ENCODE measurements around the gene GANAB. TPM values are rescaled to one million over a fixed set of nuclear protein-coding genes. Genes with fewer than 3 reads are reported as not detected.

The GANAB gene
- total and polyA plus RNA-seq, 2 donors (not counting 1 experiment from before 2014, with no cell fraction given): 279 to 328 TPM

DNA sequence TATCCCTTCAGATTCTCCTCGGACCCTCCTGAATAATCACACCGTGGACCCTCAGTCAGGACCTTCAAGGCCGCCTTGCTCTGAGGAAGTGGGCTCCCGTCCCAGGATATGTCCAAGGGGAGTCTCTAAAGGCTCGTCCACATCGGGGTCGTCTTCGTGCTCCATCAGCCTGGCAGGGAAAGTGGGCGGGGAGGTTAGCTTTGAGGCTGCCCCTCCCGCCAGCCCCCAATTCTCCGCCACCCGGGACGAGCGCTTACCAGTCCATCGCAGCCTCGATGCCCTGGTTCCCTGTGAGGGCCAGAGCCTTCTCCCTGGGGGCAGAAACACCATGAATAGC lies 32.0 kb upstream of the GANAB start:
- peak overlapping the region; percentile 74 to 88 (median 82) for H3K4me3 ChIP-seq (replicated peaks in 1 of 4; ENCODE audit: control extremely low read depth in 1 of 4, insufficient read depth in 1 of 4, low read depth in 3 of 4, low read length in 4 of 4)
- peak overlapping the region; percentile 90 for H3K9ac ChIP-seq (ENCODE audit: insufficient read depth, low read length)
- no peaks in the 10 kb centered on the region for H4K20me1 ChIP-seq (ENCODE audit: control insufficient read depth, extremely low read depth, insufficient read depth, low read length)
- no peak for DNase-seq (ENCODE audit: low read depth in 2 of 2)
- no peak for TF ChIP-seq EZH2 (IDR thresholded peaks at IDR 0.05; ENCODE audit: low read length, missing control alignments)
- TF ChIP-seq, protein P1, sequence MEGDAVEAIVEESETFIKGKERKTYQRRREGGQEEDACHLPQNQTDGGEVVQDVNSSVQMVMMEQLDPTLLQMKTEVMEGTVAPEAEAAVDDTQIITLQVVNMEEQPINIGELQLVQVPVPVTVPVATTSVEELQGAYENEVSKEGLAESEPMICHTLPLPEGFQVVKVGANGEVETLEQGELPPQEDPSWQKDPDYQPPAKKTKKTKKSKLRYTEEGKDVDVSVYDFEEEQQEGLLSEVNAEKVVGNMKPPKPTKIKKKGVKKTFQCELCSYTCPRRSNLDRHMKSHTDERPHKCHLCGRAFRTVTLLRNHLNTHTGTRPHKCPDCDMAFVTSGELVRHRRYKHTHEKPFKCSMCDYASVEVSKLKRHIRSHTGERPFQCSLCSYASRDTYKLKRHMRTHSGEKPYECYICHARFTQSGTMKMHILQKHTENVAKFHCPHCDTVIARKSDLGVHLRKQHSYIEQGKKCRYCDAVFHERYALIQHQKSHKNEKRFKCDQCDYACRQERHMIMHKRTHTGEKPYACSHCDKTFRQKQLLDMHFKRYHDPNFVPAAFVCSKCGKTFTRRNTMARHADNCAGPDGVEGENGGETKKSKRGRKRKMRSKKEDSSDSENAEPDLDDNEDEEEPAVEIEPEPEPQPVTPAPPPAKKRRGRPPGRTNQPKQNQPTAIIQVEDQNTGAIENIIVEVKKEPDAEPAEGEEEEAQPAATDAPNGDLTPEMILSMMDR (conservative IDR thresholded peaks at IDR 0.05 in 1 of 2, IDR thresholded peaks at IDR 0.05 in 1 of 2; ENCODE audit: low read depth in 1 of 2, low read length in 2 of 2): no peak
- no peak overlapping the region for H2AFZ ChIP-seq (ENCODE audit: low read length)
- peak overlapping the region; percentile 99 for H3K4me2 ChIP-seq (ENCODE audit: extremely low read depth, insufficient read depth, low read length)
- peaks cover 13% of the 10 kb centered on the region for H3K79me2 ChIP-seq (ENCODE audit: control insufficient read depth, insufficient read depth, low read length)
- peaks cover 5% of the 10 kb centered on the region for H3K4me1 ChIP-seq (ENCODE audit: control insufficient read depth, extremely low read depth, insufficient read depth, low read length)
- H3K27ac ChIP-seq (ENCODE audit: insufficient read depth, low read length): peak overlapping the region; percentile 88
- no peaks in the 10 kb centered on the region for H3K27me3 ChIP-seq (ENCODE audit: control insufficient read depth, insufficient read depth, low read length)
- H3K9me3 ChIP-seq (ENCODE audit: control insufficient read depth, insufficient read depth, low read depth, low read length): no peaks in the 10 kb centered on the region
- peaks cover 7% of the 10 kb centered on the region for H3K36me3 ChIP-seq (ENCODE audit: control insufficient read depth, insufficient read depth, low read length)

DNA sequence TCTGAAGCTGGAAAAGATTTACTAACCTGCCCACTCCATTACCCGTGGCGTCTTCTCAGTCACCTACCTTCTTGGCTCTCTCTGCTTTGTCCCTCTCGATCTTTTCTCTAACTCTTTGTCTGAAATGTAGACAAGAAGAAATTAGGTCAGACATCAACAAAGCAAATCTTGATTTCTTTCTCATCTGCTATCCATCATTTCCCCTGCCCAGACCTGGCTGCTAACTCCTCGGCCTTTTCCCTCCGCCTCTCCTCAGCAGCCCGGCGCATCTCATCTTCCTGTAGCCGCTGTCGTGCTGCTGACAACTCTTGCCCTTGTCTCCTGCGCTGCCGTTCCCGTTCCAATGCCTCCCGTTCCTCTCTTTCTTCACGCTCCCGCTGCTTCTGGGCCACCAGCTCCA lies 31.3 kb upstream of the GANAB start:
- Histone ChIP-seq H3K27ac (ENCODE audit: insufficient read depth, low read length) (peak overlapping the region; percentile 88), H4K20me1 (ENCODE audit: control insufficient read depth, extremely low read depth, insufficient read depth, low read length) (no peaks in the 10 kb centered on the region), H3K9me3 (ENCODE audit: control insufficient read depth, insufficient read depth, low read depth, low read length) (no peaks in the 10 kb centered on the region), H3K27me3 (ENCODE audit: control insufficient read depth, insufficient read depth, low read length) (no peaks in the 10 kb centered on the region), H3K9ac (ENCODE audit: insufficient read depth, low read length) (no peak overlapping the region), H3K36me3 (ENCODE audit: control insufficient read depth, insufficient read depth, low read length) (peaks cover 7% of the 10 kb centered on the region), H3K4me2 (ENCODE audit: extremely low read depth, insufficient read depth, low read length) (peak overlapping the region; percentile 99), H3K79me2 (ENCODE audit: control insufficient read depth, insufficient read depth, low read length) (peaks cover 13% of the 10 kb centered on the region), H3K4me1 (ENCODE audit: control insufficient read depth, extremely low read depth, insufficient read depth, low read length) (peaks cover 5% of the 10 kb centered on the region), H3K4me3 (replicated peaks in 1 of 4; ENCODE audit: control extremely low read depth in 1 of 4, insufficient read depth in 1 of 4, low read depth in 3 of 4, low read length in 4 of 4) (peak overlapping the region; percentile 74 to 88 (median 82)), H2AFZ (ENCODE audit: low read length) (no peak overlapping the region)
- TF ChIP-seq, protein P1 (conservative IDR thresholded peaks at IDR 0.05 in 1 of 2, IDR thresholded peaks at IDR 0.05 in 1 of 2; ENCODE audit: low read depth in 1 of 2, low read length in 2 of 2): no peak
- TF ChIP-seq EZH2 (IDR thresholded peaks at IDR 0.05; ENCODE audit: low read length, missing control alignments): no peak
- DNase-seq (ENCODE audit: low read depth in 2 of 2): no peak

DNA sequence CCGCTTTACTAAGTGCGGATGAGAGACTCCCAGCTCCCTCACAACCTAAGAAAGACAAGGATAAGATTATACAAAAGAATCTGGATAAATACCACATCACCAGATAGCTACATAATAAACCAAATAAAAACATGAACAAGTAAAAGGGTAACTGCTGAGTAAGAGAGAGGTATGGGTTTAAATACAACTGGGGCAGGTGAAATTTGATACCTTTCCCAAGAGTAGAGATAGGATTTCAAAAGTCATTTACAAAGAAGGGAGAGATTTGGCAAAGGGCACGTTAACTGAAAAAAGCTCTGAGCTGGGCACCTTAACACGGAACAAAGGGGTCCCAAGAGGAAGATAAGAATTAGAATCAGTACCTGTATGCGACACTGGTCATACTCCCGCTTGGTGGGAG lies 30.7 kb upstream of the GANAB start:
- H2AFZ ChIP-seq (ENCODE audit: low read length): no peak overlapping the region
- H3K9me3 ChIP-seq (ENCODE audit: control insufficient read depth, insufficient read depth, low read depth, low read length): no peaks in the 10 kb centered on the region
- no peak for DNase-seq (ENCODE audit: low read depth in 2 of 2)
- no peak overlapping the region for H3K27ac ChIP-seq (ENCODE audit: insufficient read depth, low read length)
- peaks cover 5% of the 10 kb centered on the region for H3K4me1 ChIP-seq (ENCODE audit: control insufficient read depth, extremely low read depth, insufficient read depth, low read length)
- H3K79me2 ChIP-seq (ENCODE audit: control insufficient read depth, insufficient read depth, low read length): peaks cover 15% of the 10 kb centered on the region
- H3K9ac ChIP-seq (ENCODE audit: insufficient read depth, low read length): no peak overlapping the region
- H4K20me1 ChIP-seq (ENCODE audit: control insufficient read depth, extremely low read depth, insufficient read depth, low read length): no peaks in the 10 kb centered on the region
- H3K4me2 ChIP-seq (ENCODE audit: extremely low read depth, insufficient read depth, low read length): no peak overlapping the region
- no peak for TF ChIP-seq EZH2 (IDR thresholded peaks at IDR 0.05; ENCODE audit: low read length, missing control alignments)
- TF ChIP-seq, protein P1 (conservative IDR thresholded peaks at IDR 0.05 in 1 of 2, IDR thresholded peaks at IDR 0.05 in 1 of 2; ENCODE audit: low read depth in 1 of 2, low read length in 2 of 2): no peak
- peaks cover 7% of the 10 kb centered on the region for H3K36me3 ChIP-seq (ENCODE audit: control insufficient read depth, insufficient read depth, low read length)
- peak overlapping the region in 1 of 4 experiments; percentile 25 for H3K4me3 ChIP-seq (replicated peaks in 1 of 4; ENCODE audit: control extremely low read depth in 1 of 4, insufficient read depth in 1 of 4, low read depth in 3 of 4, low read length in 4 of 4)
- H3K27me3 ChIP-seq (ENCODE audit: control insufficient read depth, insufficient read depth, low read length): no peaks in the 10 kb centered on the region

All from fibroblast of lung (primary cell).